KMS-11 (cell line): ENCODE measurements around the gene HSF2BP.

ENCODE experiments used
- H2AFZ ChIP-seq: fragments of 200-600 bp; sonication (generic); 2 replicates; pipeline ENCODE4 v1.6.1; 2016; ENCODE audit warnings: antibody characterized with exemption, mixed run types, low read depth
- H3K27ac ChIP-seq: fragments of 200-600 bp; sonication (generic); 2 replicates; pipeline ENCODE4 v1.6.1; 2016; ENCODE audit warnings: mild to moderate bottlenecking, mixed run types
- H3K27me3 ChIP-seq: fragments of 200-600 bp; sonication (generic); 2 replicates; pipeline ENCODE4 v1.6.1; 2017; ENCODE audit warnings: mild to moderate bottlenecking, low read depth, mixed run types, moderate library complexity; ENCODE audit not compliant: insufficient read depth
- H3K36me3 ChIP-seq: fragments of 200-600 bp; sonication (generic); 2 replicates; pipeline ENCODE4 v1.6.1; 2017; ENCODE audit warnings: mild to moderate bottlenecking, mixed run types; ENCODE audit not compliant: insufficient read depth
- H3K4me1 ChIP-seq: fragments of 200-600 bp; sonication (generic); 2 replicates; pipeline ENCODE4 v1.6.1; 2016; ENCODE audit warnings: mild to moderate bottlenecking, low read depth, mixed run types; ENCODE audit not compliant: poor library complexity, severe bottlenecking
- H3K4me2 ChIP-seq: fragments of 200-600 bp; sonication (generic); 2 replicates; pipeline ENCODE4 v1.7.0; 2016; ENCODE audit warnings: mild to moderate bottlenecking, mixed run types
- H3K4me3 ChIP-seq: fragments of 200-600 bp; sonication (generic); IDR thresholded peaks from 2 replicates; pipeline ENCODE4 v1.6.1; 2017; ENCODE audit warnings: low read depth, low read length, mixed read lengths; ENCODE audit not compliant: insufficient read depth
- H3K79me2 ChIP-seq: fragments of 200-600 bp; sonication (generic); 2 replicates; pipeline ENCODE4 v1.6.1; 2016; ENCODE audit warnings: low read depth, mixed run types; ENCODE audit not compliant: insufficient read depth
- H3K9ac ChIP-seq: fragments of 200-600 bp; sonication (generic); 2 replicates; pipeline ENCODE4 v1.6.1; 2016; ENCODE audit warnings: mild to moderate bottlenecking, mixed run types
- H4K20me1 ChIP-seq: fragments of 200-600 bp; sonication (generic); 2 replicates; pipeline ENCODE4 v1.6.1; 2016; ENCODE audit warnings: mild to moderate bottlenecking, mixed run types; ENCODE audit not compliant: insufficient read depth
- CTCF ChIP-seq: fragments of 200-600 bp; sonication (generic); conservative IDR thresholded peaks from 2 replicates; pipeline ENCODE4 v1.6.1; 2017; ENCODE audit warnings: low read depth, mild to moderate bottlenecking, antibody characterized with exemption, low read length, moderate library complexity, mixed read lengths

The HSF2BP gene

DNA sequence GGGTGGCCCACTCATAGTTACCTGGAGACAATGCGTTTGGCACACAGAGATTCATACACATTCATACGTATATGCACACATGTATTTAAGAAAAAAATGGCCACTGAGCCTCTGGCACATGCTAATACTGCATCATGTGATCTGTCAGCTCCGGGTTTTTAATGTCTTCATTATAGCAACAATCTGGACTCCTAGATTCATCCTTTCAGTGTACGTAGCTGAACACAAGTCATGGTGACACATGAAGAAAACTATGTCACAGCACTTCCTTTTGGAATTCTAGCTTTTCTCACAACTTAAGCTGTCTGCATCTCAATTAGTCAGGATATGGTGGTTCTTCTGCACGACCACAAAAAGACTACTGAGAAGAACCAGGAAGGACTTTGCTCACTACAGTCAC, 24.7 kb downstream of the HSF2BP start:
- H3K4me1 ChIP-seq, result no peaks in the 10 kb centered on the region
- H4K20me1 ChIP-seq, result no peaks in the 10 kb centered on the region
- no peaks in the 10 kb centered on the region for H3K36me3 ChIP-seq
- no peak overlapping the region for H2AFZ ChIP-seq
- H3K79me2 ChIP-seq, result no peaks in the 10 kb centered on the region
- H3K27me3 ChIP-seq, result no peaks in the 10 kb centered on the region
- TF ChIP-seq CTCF, result no peak
- H3K4me3 ChIP-seq, result no peak overlapping the region
- H3K9ac ChIP-seq, result no peak overlapping the region
- H3K27ac ChIP-seq, result no peak overlapping the region
- no peak overlapping the region for H3K4me2 ChIP-seq

DNA sequence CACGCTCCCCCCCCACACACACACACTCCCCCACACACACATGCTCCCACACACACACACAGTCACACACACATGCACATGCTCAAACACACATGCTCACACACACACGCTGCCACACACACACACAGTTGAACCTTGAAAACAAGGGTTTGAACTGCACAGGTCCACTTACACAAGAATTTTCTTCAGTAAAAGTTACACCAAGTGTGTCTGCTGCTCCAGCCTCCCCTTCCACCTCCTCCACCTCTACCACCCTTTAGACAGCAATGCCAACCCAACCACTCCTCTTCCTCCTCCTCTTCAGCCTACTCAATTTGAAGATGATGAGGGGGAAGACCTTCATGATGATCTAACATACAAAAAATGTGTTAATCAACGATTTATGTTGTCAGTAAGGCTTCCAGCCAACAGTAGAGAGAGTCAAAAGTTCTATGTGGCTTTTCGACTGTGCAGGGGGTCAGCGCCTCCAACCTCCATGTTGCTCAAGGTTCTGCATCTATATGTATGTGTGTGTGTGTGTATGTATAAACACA, 26.8 kb downstream of the HSF2BP start:
- no peaks in the 10 kb centered on the region for H3K27me3 ChIP-seq
- no peak overlapping the region for H3K4me3 ChIP-seq
- no peak overlapping the region for H3K4me2 ChIP-seq
- no peak overlapping the region for H2AFZ ChIP-seq
- no peak for TF ChIP-seq CTCF
- no peaks in the 10 kb centered on the region for H3K36me3 ChIP-seq
- H3K27ac ChIP-seq, result no peak overlapping the region
- H4K20me1 ChIP-seq, result no peaks in the 10 kb centered on the region
- H3K4me1 ChIP-seq, result no peaks in the 10 kb centered on the region
- no peaks in the 10 kb centered on the region for H3K79me2 ChIP-seq
- H3K9ac ChIP-seq, result no peak overlapping the region

GRCh38 chr21:43631411-43632107, 27.7 kb downstream of the HSF2BP start:
- TF ChIP-seq CTCF, result no peak
- no peaks in the 10 kb centered on the region for H3K4me1 ChIP-seq
- no peak overlapping the region for H3K9ac ChIP-seq
- H4K20me1 ChIP-seq, result no peaks in the 10 kb centered on the region
- H3K4me2 ChIP-seq, result no peak overlapping the region
- no peak overlapping the region for H3K27ac ChIP-seq
- H3K27me3 ChIP-seq, result no peaks in the 10 kb centered on the region
- no peaks in the 10 kb centered on the region for H3K79me2 ChIP-seq
- H3K36me3 ChIP-seq, result no peaks in the 10 kb centered on the region
- no peak overlapping the region for H3K4me3 ChIP-seq
- H2AFZ ChIP-seq, result no peak overlapping the region

DNA sequence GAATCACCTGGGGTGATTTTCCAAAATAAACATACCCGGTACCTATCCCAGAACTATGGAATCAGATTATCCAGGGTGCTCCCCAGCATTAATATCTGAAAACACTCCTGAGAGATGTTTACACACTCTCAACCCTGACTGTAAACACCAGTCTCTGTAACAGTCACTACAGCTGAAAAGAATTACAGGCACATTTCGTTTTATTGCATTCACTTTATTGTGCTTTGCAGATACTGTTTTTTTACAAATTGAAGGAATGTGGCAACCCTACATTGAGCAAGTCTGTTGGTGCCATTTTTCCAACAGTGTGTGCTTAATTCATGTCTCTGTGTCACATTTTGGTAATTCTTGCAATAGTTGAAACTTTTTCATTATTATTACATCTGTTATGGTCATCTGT, 31.8 kb downstream of the HSF2BP start:
- Histone ChIP-seq H3K4me2 (no peak overlapping the region), H4K20me1 (no peaks in the 10 kb centered on the region), H3K4me1 (no peaks in the 10 kb centered on the region), H3K9ac (no peak overlapping the region), H3K79me2 (no peaks in the 10 kb centered on the region), H3K4me3 (no peak overlapping the region), H3K27me3 (no peaks in the 10 kb centered on the region), H3K27ac (no peak overlapping the region), H3K36me3 (no peaks in the 10 kb centered on the region), H2AFZ (no peak overlapping the region)
- TF ChIP-seq CTCF, result no peak
